Activated CD8-positive, alpha-beta memory T cell treated with anti-CD3 and anti-CD28 coated beads for 24 hours (primary cell): Measurements from ENCODE around the gene CCHCR1.
"Not testable (repeated sequence)": the region's sequence is repeated elsewhere in the genome, so short reads cannot be mapped to it uniquely, and the experiment has no call there.

ENCODE experiments used
- DNase-seq: peaks from one replicate; pipeline ENCODE4 v3.0.0-alpha.2; 2020

The CCHCR1 gene

GRCh38 chr6:31183287-31183686, 25.7 kb upstream of the CCHCR1 start:
- not testable (repeated sequence) for DNase-seq

GRCh38 chr6:31180500-31180899, 22.9 kb upstream of the CCHCR1 start:
- peak; percentile 71 for DNase-seq

GRCh38 chr6:31179896-31180295, 22.3 kb upstream of the CCHCR1 start:
- no peak for DNase-seq

- no peak for DNase-seq
Observed at GRCh38 chr6:31179042-31179386, 21.4 kb upstream of the CCHCR1 start.

GRCh38 chr6:31178143-31179041, 20.8 kb upstream of the CCHCR1 start:
- DNase-seq = no peak

GRCh38 chr6:31175971-31176370, 18.4 kb upstream of the CCHCR1 start:
- DNase-seq = no peak

GRCh38 chr6:31174378-31174777, 16.8 kb upstream of the CCHCR1 start:
- no peak for DNase-seq

- DNase-seq = no peak
Observed at GRCh38 chr6:31173406-31173805, 15.8 kb upstream of the CCHCR1 start.

GRCh38 chr6:31172973-31173384, 15.4 kb upstream of the CCHCR1 start:
- DNase-seq = no peak

GRCh38 chr6:31171931-31172905, 14.6 kb upstream of the CCHCR1 start:
- DNase-seq = no peak

- no peak for DNase-seq
Observed at GRCh38 chr6:31170987-31171671, 13.5 kb upstream of the CCHCR1 start.

- DNase-seq = no peak
Observed at GRCh38 chr6:31170600-31170881, 12.9 kb upstream of the CCHCR1 start, which contains the start of gene POU5F1. POU5F1 (minus strand) TSS chr6:31170682; CDS start chr6:31170620, 62 bp downstream.

GRCh38 chr6:31169858-31170599, 12.4 kb upstream of the CCHCR1 start:
- not testable (repeated sequence) for DNase-seq

- DNase-seq = no peak
Observed at GRCh38 chr6:31169123-31169857, 11.7 kb upstream of the CCHCR1 start.

GRCh38 chr6:31168606-31169005, 11.0 kb upstream of the CCHCR1 start:
- DNase-seq = no peak

GRCh38 chr6:31165986-31166385, 8.4 kb upstream of the CCHCR1 start:
- DNase-seq = no peak

- DNase-seq = not testable (repeated sequence)
Observed at GRCh38 chr6:31165064-31165832, 7.6 kb upstream of the CCHCR1 start.

GRCh38 chr6:31164475-31165063, 7.0 kb upstream of the CCHCR1 start:
- DNase-seq = not testable (repeated sequence)

- no peak for DNase-seq
Observed at GRCh38 chr6:31163922-31164321, 6.3 kb upstream of the CCHCR1 start.

GRCh38 chr6:31162463-31163165, 5.0 kb upstream of the CCHCR1 start:
- no peak for DNase-seq
